Stimulated activated CD4-positive, alpha-beta T cell treated with anti-CD3 and anti-CD28 coated beads, Interleukin-2, amount 100 ng/mL, for 4 hours (primary cell): ENCODE data around the gene PES1.
"Not testable (repeated sequence)": the region's sequence is repeated elsewhere in the genome, so short reads cannot be mapped to it uniquely, and the experiment has no call there.

Experiments used
- DNase-seq: peaks from one replicate; pipeline ENCODE4 v3.0.0-alpha.2; 2020; ENCODE audit warnings: low read depth

PES1 gene

GRCh38 chr22:30591588-30592359, at the start of gene PES1:
PES1 (minus strand) TSS chr22:30591910; CDS start chr22:30591833, 77 bp downstream.
- DNase-seq, result peak; percentile 94

DNA sequence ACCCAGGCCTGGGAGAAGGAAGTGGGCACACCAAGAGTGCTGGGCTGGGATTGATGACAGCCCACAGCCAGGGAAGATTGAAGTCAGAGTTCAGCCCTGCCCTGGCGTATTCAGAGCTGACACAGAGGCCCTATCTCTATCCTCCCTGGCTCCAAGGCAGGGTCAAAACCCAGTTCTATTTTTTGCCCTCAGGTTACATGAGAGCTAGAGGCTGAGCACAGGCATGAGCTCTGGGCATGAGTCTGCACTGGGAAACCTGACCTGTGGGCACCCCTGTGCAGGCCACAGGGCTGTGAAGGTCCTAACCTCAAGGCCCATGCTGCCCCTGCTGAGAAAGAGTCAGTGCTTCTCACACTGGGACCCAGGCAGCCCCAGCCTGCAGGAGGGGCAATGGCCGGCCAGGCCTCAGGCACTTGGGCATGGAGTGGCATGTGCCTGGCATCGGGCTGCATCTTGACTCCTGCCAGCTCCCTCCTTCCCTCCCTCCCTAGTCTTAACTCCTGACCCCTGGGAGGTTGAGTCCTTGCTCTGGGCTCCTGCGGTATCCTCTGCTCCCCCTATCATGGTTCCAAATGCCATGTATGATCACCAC, 49.2 kb upstream of the PES1 start:
- DNase-seq, result no peak

DNA sequence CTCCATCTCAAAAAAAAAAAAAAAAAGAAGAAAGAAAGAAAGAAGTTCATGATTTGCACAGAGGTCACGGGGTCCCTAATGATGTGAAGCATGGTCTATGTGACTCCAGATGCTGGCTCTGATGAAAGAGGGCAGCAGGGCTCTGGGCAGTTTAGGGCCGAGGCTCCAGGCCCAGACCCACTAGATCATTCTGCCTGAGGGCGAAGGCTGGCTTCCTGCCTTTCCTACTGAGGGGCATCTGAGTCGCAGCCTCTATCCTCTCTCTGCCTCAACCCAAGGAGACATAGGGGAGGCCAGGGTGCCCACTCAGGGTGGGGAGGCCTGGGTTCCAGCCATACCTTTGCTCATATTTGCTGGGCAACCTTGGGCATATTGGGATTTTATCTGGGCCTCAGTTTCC, 48.7 kb upstream of the PES1 start:
- no peak for DNase-seq

GRCh38 chr22:30637701-30638114, 46.0 kb upstream of the PES1 start:
- DNase-seq, result no peak

- DNase-seq, result no peak
These were observed 44.7 kb upstream of the PES1 start for GRCh38 chr22:30636226-30637077.

GRCh38 chr22:30635273-30636225, 43.8 kb upstream of the PES1 start, which contains the start of gene SLC35E4:
SLC35E4 (plus strand) TSS chr22:30635781; CDS start chr22:30636451, 670 bp downstream.
- peak; percentile 95 for DNase-seq

GRCh38 chr22:30634471-30635233, 42.9 kb upstream of the PES1 start:
- DNase-seq, result peak; percentile 83

DNA sequence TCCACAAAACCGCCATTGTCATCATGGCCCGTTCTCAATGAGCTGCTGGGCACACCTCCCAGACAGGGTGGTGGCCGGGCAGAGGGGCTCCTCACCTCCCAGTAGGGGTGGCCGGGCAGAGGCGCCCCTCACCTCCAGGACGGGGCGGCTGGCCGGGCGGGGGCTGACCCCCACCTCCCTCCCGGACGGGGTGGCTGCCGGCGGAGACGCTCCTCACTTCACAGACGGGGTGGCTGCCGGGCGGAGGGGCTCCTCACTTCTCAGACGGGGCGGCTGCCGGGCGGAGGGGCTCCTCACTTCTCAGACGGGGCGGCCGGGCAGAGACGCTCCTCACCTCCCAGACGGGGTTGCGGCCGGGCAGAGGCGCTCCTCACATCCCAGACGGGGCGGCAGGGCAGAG, 39.8 kb upstream of the PES1 start:
- not testable (repeated sequence) for DNase-seq

- no peak for DNase-seq
These were observed 36.8 kb upstream of the PES1 start for GRCh38 chr22:30628491-30628890.

GRCh38 chr22:30627471-30627870, 35.8 kb upstream of the PES1 start:
- DNase-seq, result no peak

DNA sequence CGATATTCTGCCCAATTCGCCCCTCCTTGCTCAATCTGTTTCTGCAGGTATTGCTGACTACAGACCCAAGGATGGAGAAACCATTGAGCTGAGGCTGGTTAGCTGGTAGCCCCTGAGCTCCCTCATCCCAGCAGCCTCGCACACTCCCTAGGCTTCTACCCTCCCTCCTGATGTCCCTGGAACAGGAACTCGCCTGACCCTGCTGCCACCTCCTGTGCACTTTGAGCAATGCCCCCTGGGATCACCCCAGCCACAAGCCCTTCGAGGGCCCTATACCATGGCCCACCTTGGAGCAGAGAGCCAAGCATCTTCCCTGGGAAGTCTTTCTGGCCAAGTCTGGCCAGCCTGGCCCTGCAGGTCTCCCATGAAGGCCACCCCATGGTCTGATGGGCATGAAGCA, 34.7 kb upstream of the PES1 start:
- no peak for DNase-seq

DNA sequence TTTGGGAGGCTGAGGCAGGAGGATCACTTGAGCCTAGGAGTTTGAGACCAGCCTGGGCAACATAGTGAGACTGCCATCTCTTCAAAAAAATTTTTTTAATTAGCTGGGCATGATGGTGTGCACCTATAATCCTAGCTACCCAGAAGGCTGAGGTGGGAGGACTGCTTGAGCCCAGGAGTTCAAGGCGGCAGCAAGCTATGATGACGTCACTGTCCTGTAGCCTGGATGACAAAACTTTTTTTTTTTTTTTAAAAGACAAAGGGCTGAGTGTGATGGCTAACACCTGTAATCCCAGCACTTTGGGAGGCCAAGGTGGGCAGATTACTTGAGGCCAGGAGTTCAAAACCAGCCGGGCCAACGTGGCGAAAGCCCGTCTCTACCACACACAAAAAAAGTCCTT, 28.2 kb upstream of the PES1 start:
- DNase-seq, result not testable (repeated sequence)

DNA sequence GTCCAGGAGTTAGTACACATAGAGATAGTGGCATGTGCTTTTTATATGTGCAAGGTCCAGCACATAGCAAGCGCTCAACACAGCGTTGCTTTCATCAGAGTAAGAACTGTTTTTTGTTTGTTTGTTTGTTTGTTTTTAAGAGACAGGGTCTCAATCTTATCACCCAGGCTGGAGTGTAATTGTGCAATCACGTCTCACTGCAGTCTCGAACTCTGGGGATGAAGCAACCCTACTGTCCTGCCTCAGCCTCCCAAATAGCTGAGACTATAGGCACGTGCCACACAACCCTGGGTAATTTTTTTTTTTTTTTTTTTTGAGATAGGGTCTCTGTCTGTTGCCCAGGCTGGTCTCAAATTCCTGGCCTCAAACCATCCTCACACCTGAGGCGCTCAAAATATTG, 26.1 kb upstream of the PES1 start:
- no peak for DNase-seq

DNA sequence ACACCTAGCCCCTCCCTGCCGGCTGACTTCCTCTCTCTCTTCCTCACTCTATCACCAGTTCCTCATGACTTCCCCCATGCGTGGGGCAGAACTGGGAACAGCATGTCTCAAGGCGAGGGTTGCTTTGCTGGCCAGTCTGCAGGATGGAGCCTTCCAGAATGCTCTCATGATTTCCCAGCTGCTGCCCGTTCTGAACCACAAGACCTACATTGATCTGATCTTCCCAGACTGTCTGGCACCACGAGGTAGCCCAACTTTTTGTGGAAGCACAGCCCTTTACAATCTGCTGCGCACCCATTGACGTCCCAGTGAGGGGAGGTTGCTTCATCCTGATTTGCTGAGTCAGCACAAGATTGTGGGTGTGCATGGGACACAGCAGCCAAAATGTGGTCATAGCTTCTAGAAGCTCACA, 23.8 kb upstream of the PES1 start:
- no peak for DNase-seq

GRCh38 chr22:30614879-30615278, 23.2 kb upstream of the PES1 start:
- DNase-seq, result no peak

DNA sequence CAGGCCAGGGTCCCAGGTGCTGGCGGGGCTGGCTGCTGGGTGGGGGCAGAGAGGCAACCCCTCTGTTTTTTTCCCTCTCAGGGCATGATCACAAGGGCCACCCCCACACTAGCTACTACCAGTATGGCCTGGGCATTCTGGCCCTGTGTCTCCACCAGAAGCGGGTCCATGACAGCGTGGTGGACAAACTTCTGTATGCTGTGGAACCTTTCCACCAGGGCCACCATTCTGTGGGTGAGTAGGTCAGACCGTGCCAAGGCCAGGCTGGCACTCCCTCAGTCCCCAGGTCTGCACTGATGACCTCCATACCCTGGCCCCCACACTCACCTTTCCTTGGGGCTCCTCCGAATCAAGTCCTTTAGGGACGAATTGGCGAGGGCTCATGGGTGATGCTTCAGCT, 22.6 kb upstream of the PES1 start:
- no peak for DNase-seq

- DNase-seq, result no peak
These were observed 21.1 kb upstream of the PES1 start for GRCh38 chr22:30612789-30613188.

DNA sequence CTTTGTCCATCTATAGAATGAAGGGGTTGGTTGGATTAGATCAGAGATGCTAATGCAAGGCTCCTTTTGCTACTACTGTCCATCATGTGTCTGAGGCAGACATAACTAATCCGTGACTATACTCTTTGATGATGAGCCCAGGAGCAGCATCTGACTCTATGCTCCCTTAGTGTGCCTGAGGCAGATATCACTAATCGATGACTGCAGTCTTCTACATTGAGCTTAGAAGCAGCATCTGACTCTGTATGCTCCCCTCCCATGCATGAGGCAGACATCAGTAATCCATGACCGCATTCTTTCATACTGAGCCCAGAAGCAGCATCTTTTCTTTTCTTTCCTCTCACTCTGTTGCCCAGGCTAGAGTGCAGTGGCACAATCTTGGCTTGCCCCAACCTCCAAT, 19.5 kb upstream of the PES1 start:
- DNase-seq, result no peak

GRCh38 chr22:30610299-30610698, 18.6 kb upstream of the PES1 start:
- no peak for DNase-seq

DNA sequence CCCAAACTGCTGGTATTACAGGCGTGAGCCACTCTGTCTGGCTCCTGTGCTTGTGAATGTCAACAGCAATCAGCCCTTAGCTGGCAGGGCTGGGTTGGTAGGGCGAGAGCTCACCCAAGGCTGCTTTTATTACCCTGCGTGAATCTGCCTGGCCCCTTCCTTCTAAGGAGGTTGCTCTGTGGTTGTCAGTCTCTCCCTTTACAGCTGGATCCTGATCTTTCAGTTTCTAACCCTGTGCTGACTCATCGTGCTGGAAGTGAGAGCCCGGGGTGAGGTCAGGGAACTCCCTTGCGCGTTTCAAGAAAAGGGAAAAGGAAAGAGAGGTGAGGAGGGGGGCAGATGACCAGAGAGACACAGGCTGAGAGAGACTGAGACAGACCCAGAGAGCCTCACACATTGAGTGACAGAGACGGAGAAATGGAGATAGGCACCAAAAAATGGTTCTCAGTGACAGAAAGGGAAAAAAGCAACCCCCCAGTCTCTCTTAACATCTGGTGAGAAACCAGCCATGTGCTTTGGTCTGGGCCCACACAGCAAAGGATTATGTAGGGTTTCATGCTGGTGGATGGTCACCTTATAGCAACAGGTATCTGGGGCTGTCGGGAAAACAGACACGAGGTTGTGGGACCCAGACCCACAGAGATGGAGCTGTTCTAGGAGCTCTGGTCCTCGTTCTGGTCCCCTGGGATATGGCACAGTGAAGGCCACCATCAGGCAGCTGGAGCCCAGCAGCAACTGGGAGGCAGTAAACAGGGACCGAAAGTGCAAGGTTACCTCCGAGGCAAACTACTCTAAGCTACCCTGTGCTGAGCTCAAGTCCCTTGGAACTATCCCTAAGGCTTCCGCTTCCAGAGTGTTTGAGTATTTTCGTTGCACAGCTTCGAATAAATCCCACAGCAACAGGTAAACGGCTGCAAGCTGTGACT, 17.8 kb upstream of the PES1 start:
- DNase-seq, result no peak
